Measurements from ENCODE around the gene BNIP3.

DNA sequence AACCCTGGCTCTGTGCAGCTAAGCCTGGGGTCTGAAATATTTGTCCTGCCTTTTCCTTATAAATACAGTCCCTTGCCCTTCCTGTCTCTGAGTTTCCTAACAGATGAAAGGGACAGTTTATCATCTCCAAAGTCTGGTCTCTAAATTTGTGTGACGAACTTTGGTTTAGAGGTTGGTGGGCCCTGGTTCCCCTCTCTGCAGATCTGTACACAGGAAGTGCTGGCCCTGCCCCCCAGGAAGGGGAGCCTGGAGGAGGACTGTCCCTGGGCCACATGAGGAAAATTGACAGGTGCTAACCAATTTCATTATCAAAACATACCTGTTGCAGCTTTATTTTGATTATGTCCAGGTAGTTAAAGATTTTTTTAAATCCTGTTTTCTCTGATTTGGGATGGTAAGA, 46.5 kb downstream of the BNIP3 start:
- TF ChIP-seq, protein P1, sequence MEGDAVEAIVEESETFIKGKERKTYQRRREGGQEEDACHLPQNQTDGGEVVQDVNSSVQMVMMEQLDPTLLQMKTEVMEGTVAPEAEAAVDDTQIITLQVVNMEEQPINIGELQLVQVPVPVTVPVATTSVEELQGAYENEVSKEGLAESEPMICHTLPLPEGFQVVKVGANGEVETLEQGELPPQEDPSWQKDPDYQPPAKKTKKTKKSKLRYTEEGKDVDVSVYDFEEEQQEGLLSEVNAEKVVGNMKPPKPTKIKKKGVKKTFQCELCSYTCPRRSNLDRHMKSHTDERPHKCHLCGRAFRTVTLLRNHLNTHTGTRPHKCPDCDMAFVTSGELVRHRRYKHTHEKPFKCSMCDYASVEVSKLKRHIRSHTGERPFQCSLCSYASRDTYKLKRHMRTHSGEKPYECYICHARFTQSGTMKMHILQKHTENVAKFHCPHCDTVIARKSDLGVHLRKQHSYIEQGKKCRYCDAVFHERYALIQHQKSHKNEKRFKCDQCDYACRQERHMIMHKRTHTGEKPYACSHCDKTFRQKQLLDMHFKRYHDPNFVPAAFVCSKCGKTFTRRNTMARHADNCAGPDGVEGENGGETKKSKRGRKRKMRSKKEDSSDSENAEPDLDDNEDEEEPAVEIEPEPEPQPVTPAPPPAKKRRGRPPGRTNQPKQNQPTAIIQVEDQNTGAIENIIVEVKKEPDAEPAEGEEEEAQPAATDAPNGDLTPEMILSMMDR (IDR thresholded peaks at IDR 0.05; ENCODE audit: poor library complexity) = no peak
- TF ChIP-seq EZH2phosphoT487 (IDR thresholded peaks at IDR 0.05; ENCODE audit: low read depth, severe bottlenecking, unreplicated experiment) = no peak

All from hepatocyte (in vitro differentiated cells).